ENCODE results near the gene EFHD1.
"Not testable (repeated sequence)": the region's sequence is repeated elsewhere in the genome, so short reads cannot be mapped to it uniquely, and the experiment has no call there.

EFHD1 gene

GRCh38 chr2:232680006-232680405 lies 46.6 kb downstream of the EFHD1 start:
- TF ChIP-seq CTCF (conservative IDR thresholded peaks at IDR 0.05; ENCODE audit: low read depth, low read length), result no peak
- DNase-seq (ENCODE audit: low read depth), result no peak
- H3K4me3 ChIP-seq (ENCODE audit: low read length), result no peak overlapping the region

- TF ChIP-seq CTCF (conservative IDR thresholded peaks at IDR 0.05; ENCODE audit: low read depth, low read length), result no peak
- DNase-seq (ENCODE audit: low read depth), result no peak
Observed at GRCh38 chr2:232681527-232681926, 48.1 kb downstream of the EFHD1 start.

GRCh38 chr2:232683368-232683767 lies 50.0 kb downstream of the EFHD1 start:
- H3K4me3 ChIP-seq (ENCODE audit: low read length), result no peak overlapping the region
- DNase-seq (ENCODE audit: low read depth), result no peak
- no peak for TF ChIP-seq CTCF (conservative IDR thresholded peaks at IDR 0.05; ENCODE audit: low read depth, low read length)

More at GRCh38 chr2:232681527-232681926, 48.1 kb downstream of the EFHD1 start:
- H3K4me3 ChIP-seq (ENCODE audit: low read length), result no peak overlapping the region

- H3K4me3 ChIP-seq (ENCODE audit: low read length); DNase-seq (ENCODE audit: low read depth): not testable (repeated sequence)
Observed at GRCh38 chr2:232685391-232685790, 52.0 kb downstream of the EFHD1 start.

DNA sequence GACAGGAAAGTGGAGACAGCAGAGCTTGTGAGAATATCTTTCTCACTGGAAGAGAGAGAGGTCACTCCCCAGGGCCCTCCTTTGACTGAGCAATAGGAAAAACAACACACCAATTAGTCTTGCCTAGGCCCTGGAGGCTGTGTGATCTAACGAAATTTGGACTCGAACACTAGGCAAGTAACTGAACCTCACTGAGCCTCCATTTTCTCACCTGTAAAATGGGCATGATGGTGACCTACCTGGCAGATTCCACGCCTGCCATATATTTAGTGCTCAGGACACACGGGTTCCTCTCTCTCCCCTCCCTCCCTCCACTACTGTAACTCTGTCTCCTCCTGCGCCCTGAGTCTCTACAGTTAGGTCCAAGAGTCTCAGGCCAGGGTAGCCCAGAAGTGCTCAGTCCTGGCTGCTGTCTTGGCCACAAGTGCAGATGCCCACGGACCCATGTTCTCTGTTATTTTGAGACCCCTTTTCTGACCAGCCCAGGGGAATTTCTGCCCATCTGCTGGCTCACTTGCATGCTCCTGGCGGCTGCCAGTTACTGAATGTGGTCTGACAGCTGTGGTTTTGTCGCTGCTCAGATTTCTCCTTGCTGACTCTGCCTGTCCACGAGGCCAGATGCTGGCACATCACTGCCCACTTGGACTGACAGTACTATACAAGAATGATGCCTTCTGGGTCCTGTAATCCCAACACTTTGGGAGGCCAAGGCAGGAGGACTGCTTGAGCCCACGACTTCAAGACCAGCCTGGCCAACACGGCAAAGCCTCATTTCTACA lies 54.2 kb downstream of the EFHD1 start:
- DNase-seq (ENCODE audit: low read depth), result no peak
- H3K4me3 ChIP-seq (ENCODE audit: low read length), result no peak overlapping the region
- no peak for TF ChIP-seq CTCF (conservative IDR thresholded peaks at IDR 0.05; ENCODE audit: low read depth, low read length)

GRCh38 chr2:232688201-232688600 lies 54.8 kb downstream of the EFHD1 start:
- TF ChIP-seq CTCF (conservative IDR thresholded peaks at IDR 0.05; ENCODE audit: low read depth, low read length), result no peak
- H3K4me3 ChIP-seq (ENCODE audit: low read length), result no peak overlapping the region
- DNase-seq (ENCODE audit: low read depth), result no peak

- peak; percentile 36 for DNase-seq (ENCODE audit: low read depth)
- TF ChIP-seq CTCF (conservative IDR thresholded peaks at IDR 0.05; ENCODE audit: low read depth, low read length), result no peak
- no peak overlapping the region for H3K4me3 ChIP-seq (ENCODE audit: low read length)
Observed at GRCh38 chr2:232689152-232689910, 55.9 kb downstream of the EFHD1 start.

DNA sequence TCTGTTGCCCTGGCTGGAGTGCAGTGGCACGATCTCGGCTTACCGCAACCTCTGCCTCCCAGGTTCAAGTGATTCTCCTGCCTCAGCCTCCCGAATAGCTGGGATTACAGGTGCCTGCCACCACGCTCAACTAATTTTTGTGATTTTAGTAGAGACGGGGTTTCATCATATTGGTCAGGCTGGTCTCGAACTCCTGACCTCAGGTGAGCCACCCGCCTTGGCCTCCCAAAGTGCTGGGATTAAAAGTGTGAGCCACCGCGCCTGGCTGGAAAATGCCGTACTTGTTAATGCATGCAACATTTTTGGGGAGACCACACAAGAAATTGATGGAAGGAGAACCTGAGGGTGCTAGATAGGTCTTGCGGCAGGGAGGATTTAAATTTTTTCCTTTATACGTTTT lies 57.7 kb downstream of the EFHD1 start:
- DNase-seq (ENCODE audit: low read depth), result not testable (repeated sequence)

More for the DNA sequence above, 57.7 kb downstream of the EFHD1 start:
- H3K4me3 ChIP-seq (ENCODE audit: low read length), result not testable (repeated sequence)

Data from retinal pigment epithelial cell (primary cell).